Body of pancreas (tissue), 4 donors: ENCODE results near the gene SPACDR. TPM values are rescaled to one million over a fixed set of nuclear protein-coding genes. Genes with fewer than 3 reads are reported as not detected.
A peak's percentile ranks its signal among the peaks of the same experiment; 100 is the strongest.

Experiments used
- ATAC-seq: fragments of 150-250 bp; one replicate; pipeline ENCODE4 v1.9.1; 2016
- DNase-seq, 4 donors: peaks; one replicate each; pipeline ENCODE4 v3.0.0-alpha.2; 2019
- H3K27ac ChIP-seq, 4 donors: fragments of 200-600 bp; sonication (generic); 1 replicate in 3 of 4; 2 replicates in 1 of 4; pipeline versions ENCODE4 v1.5.1 to v1.6.1; 2016 to 2019; ENCODE audit warnings: mild to moderate bottlenecking in 1 of 4, mixed read lengths in 1 of 4, moderate library complexity in 1 of 4
- H3K27me3 ChIP-seq, 2 donors: fragments of 200-600 bp; sonication (generic); one replicate each; pipeline ENCODE4 v1.6.0; 2016; ENCODE audit warnings: mild to moderate bottlenecking in 1 of 2
- H3K36me3 ChIP-seq, 2 donors: fragments of 200-600 bp; sonication (generic); replicated peaks in 1 of 2; 2 replicates each; pipeline ENCODE4 v1.5.1; 2016; ENCODE audit warnings: low read depth in 2 of 2; ENCODE audit not compliant: insufficient read depth in 1 of 2
- H3K4me1 ChIP-seq: fragments of 200-600 bp; sonication (generic); one replicate; pipeline ENCODE4 v1.6.0; 2016
- H3K4me3 ChIP-seq, 2 donors: fragments of 200-600 bp; sonication (generic); 1 replicate in 1 of 2; 2 replicates in 1 of 2; pipeline ENCODE4 v1.5.1; 2016 to 2019
- H3K9me3 ChIP-seq, 3 donors: fragments of 200-600 bp; sonication (generic); 1 replicate in 2 of 3; 2 replicates in 1 of 3; pipeline ENCODE4 v1.5.1; 2016
- CTCF ChIP-seq, 7 experiments: fragments of 450-650 bp in 4 of 7; fragments of 200-600 bp in 3 of 7; sonication (generic) in 3 of 7; IDR thresholded peaks; one replicate each; pipeline ENCODE4 v1.5.1; 2016 to 2019; ENCODE audit warnings: antibody characterized with exemption in 7 of 7
- POLR2A ChIP-seq, 3 donors: fragments of 450-650 bp; IDR thresholded peaks; one replicate each; pipeline ENCODE4 v1.6.1; 2016; ENCODE audit warnings: antibody characterized with exemption in 3 of 3, mild to moderate bottlenecking in 2 of 3
- WGBS, 2 donors: methylation state at CpG; one replicate each; pipeline ENCODE4 v1.1.5; 2017; 5-methylcytosine and 5-hydroxymethylcytosine counted together
- intact Hi-C: fragments of 100-400 bp; cut with DNase I; formaldehyde crosslinking; loops from one replicate; pipeline ENCODE4 v1.15.1; 2023
- total RNA-seq, 2 donors: library from RNA; depleted of rRNA; stranded (reverse); fragments of >200 nt; gene quantifications; one replicate each; pipeline ENCODE4 v1.1.0, GENCODE V29; 2016

Gene SPACDR
- total RNA-seq, 2 donors from 2014 or later: 1.0 TPM; not detected in 1

GRCh38 chr7:100428199-100428966 lies 35.7 kb downstream of the SPACDR start, which contains the start of gene ZCWPW1:
Gene ZCWPW1 (minus strand): TSS chr7:100428703. CDS start chr7:100420649, 8,054 bp downstream.
- intact Hi-C loops: no loop called here
- no peaks in the 10 kb centered on the region for H3K9me3 ChIP-seq
- ATAC-seq (peak; percentile 69), DNase-seq (peak; percentile 95 to 97 (median 96))
- 0% methylated on average over 45 to 66 of the region's 66 CpGs for WGBS, 2 donors
- H3K36me3 ChIP-seq: peaks cover 0 to 3% of the 10 kb centered on the region in 2 donors
- H3K27ac ChIP-seq: peak within 1 kb of the TSS; percentile 100
- H3K27me3 ChIP-seq: no peaks in the 10 kb centered on the region
- peaks cover 32% of the 10 kb centered on the region for H3K4me1 ChIP-seq
- peak; percentile 99 to 100 (median 100) for TF ChIP-seq POLR2A (IDR thresholded peaks at IDR 0.05)
- peak in 1 of 7 experiments; percentile 15 for TF ChIP-seq CTCF (IDR thresholded peaks at IDR 0.05)
- H3K4me3 ChIP-seq: peak within 1 kb of the TSS; percentile 69 to 78

DNA sequence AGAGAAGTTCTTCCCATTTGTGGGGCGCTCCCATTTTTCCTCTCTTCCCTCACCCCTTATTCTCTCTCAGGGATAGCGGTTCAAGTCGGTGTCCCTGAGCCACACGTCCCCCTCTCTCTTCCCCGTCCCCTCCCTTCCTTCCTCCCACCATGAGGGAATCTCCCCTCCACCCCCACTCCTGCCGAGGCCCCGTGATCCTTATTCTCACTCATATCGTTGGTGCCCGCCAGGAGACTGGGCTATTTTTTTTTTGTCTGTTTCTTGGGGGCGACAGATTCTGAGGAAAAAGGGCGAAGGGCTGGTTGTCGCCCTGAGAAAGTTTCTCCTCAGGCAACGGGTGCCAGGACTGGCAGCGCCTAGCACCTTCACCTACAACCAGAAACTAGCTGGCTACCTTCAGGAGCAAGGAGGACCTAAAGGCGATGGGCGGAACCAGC lies 36.3 kb downstream of the SPACDR start:
- no peak overlapping the region for H3K4me3 ChIP-seq
- ATAC-seq (no peak), DNase-seq (no peak)
- no peaks in the 10 kb centered on the region for H3K36me3 ChIP-seq
- TF ChIP-seq CTCF (IDR thresholded peaks at IDR 0.05) (no peak), POLR2A (IDR thresholded peaks at IDR 0.05) (no peak)
- no peaks in the 10 kb centered on the region for H3K9me3 ChIP-seq
- 41 to 44% methylated on average over 16 of the region's 16 CpGs for WGBS, 2 donors
- peaks cover 32% of the 10 kb centered on the region for H3K4me1 ChIP-seq
- H3K27me3 ChIP-seq: no peaks in the 10 kb centered on the region
- intact Hi-C loops: no loop called here
- H3K27ac ChIP-seq: peak overlapping the region in 3 of 4 donors; percentile 100

GRCh38 chr7:100426516-100426915 lies 37.5 kb downstream of the SPACDR start:
- Histone ChIP-seq H3K4me3 (no peak overlapping the region), H3K9me3 (no peaks in the 10 kb centered on the region), H3K27me3 (no peaks in the 10 kb centered on the region), H3K36me3 (no peaks in the 10 kb centered on the region), H3K27ac (no peak overlapping the region), H3K4me1 (peaks cover 25% of the 10 kb centered on the region)
- no peak for DNase-seq
- ATAC-seq: no peak
- intact Hi-C loops: no loop called here
- TF ChIP-seq POLR2A (IDR thresholded peaks at IDR 0.05) (no peak), CTCF (IDR thresholded peaks at IDR 0.05) (no peak)

- no peak overlapping the region for H3K4me3 ChIP-seq
- WGBS, 2 donors: 23 to 76% methylated on average over 1 of the region's 1 CpG
- intact Hi-C loops: no loop called here
These were observed 38.7 kb downstream of the SPACDR start for GRCh38 chr7:100425347-100425746.

More at GRCh38 chr7:100425347-100425746, 38.7 kb downstream of the SPACDR start:
- ATAC-seq: no peak
- TF ChIP-seq CTCF (IDR thresholded peaks at IDR 0.05) (no peak), POLR2A (IDR thresholded peaks at IDR 0.05) (no peak)
- DNase-seq: no peak
- no peaks in the 10 kb centered on the region for H3K36me3 ChIP-seq
- H3K27ac ChIP-seq: no peak overlapping the region
- H3K27me3 ChIP-seq: no peaks in the 10 kb centered on the region
- H3K9me3 ChIP-seq: no peaks in the 10 kb centered on the region
- peaks cover 13% of the 10 kb centered on the region for H3K4me1 ChIP-seq
